Measurements from ENCODE around the gene REL.

The REL gene

GRCh38 chr2:60966507-60967405 lies 85.4 kb downstream of the REL start:
- no peak for DNase-seq

GRCh38 chr2:60972889-60973656 lies 91.7 kb downstream of the REL start:
- no peak for DNase-seq

- no peak for DNase-seq
Measured at GRCh38 chr2:60973705-60974104, 92.3 kb downstream of the REL start.

GRCh38 chr2:60974652-60975051 lies 93.3 kb downstream of the REL start:
- no peak for DNase-seq
